NCI-H1694 (cell line): ENCODE data around the gene NADSYN1.

Source experiments
- DNase-seq: peaks from one replicate; lab custom pipeline; 2025; lab: John Stamatoyannopoulos, UW

The NADSYN1 gene

GRCh38 chr11:71548716-71549151, 95.7 kb downstream of the NADSYN1 start:
- DNase-seq = no peak
